Smooth muscle cell of the brain vasculature (primary cell): ENCODE results near the gene HIVEP3.
A peak's percentile ranks its signal among the peaks of the same experiment; 100 is the strongest.

Experiments used
- DNase-seq: peaks from one replicate; pipeline ENCODE4 v3.0.0-alpha.2; 2012; ENCODE audit warnings: low read depth, low spot score

HIVEP3 gene

DNA sequence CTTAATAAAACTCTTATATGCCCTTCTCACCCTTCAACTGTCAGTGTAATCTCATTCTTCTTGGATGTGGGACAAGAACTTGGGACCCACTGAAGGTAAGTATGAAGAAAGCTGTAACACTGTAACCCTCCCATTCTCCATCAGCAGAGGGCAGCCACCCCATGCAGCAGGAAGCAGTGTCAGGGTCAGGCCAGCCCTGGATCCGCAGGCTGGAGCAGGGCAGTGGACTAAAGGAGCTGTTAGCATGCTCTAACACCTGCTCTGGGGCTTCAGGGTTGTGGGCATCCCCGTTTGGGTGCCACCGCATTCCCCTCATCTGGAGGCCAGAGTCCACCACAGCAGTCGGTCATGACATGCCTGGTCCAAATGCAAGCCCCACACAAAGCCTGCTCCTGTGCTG, 156.5 kb downstream of the HIVEP3 start:
- no peak for DNase-seq

DNA sequence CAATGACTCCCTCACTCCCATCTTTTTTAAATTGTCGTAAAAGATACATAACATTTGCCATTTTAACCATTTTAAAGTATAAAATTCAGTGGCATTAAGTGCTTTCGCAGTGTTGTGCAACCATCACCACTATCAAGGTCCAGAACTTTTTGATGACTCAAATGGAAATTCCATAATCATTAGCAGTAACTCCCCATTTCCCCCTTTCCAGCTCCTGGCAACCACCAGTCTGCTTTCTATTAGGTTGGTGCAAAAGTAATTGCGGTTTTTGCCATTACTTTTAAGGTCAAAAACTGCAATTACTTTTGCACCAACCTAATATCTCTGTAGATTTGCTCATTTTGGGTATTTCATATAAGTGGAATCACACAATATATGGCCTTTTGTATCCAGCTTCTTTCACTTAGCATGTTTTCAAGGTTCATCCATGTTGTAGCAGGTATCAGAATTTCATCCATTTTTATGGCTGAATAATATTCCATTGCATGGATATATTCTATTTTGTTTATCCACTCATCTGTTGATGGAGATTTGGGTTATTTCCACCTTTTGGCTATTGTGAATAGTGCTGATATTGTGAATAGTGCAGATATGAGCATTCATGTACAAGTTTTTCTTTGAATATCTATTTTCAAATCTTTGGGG, 159.7 kb downstream of the HIVEP3 start:
- no peak for DNase-seq

DNA sequence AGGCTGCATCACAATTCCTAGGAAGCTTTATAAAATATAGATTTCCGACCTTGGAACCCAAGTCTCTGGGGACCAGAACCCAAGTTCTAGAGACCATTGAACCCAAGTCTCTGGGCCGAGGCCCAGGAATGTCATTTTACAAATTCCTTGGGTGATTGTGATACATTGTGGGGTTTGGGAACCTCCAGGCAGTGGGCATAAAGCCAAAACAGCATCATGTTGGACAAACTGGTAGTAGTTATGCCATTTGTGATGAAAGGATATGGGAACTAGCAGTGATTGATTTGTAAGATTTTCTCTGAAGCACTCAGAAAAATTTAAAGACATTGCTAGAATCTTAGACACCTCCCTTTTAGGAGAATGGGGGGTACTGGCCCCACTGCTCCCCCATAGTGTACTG, 160.2 kb downstream of the HIVEP3 start:
- DNase-seq: no peak

DNA sequence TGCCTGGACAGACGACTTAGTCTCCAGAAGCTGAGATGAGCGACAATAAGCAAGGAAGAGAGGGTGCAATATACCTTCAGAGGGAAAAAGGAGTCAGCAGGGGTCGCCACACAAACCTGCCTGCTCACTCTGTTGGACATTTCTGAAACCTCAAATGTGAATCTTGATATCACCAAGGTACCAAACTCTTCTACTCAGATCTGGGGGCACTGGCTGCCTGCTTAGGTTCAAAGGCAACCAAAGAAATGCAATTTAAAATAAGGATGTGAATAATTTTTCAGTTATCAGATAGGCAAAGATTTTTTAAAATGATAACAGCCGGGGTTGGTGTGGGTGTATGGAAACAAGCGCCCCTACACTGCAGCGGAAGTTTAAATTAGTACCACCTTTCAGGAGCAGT, 164.2 kb downstream of the HIVEP3 start:
- DNase-seq: no peak

DNA sequence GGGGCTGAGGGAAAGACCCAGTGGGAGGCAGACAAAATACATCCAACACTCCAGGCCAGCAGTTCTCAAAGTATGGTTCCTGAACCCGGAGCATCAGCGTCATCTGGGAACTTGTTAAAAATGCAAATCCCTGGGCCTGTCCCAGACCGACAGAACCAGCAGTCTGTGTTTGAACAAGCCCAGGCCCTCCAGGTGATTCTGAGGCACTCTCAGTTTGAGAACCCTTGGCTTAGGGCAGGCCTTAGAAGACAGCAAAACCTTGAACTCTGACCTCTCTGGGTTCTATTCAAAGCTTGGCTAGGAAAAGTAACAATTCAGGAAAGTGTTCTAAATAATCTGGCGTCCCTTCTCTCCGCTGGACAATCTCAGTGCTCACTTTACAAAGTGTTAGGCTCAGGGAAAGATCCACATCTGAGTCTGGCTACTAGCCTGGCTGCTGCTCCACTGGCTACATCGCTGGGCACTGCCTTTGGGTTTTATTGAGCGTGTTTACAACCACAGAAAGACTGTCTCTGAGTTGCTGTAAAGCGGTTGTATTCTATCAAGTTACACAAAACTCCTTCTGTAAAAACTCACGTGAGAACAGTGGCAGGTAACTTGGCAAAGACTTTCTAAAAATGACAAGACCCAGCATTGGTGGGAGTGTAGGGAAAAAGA, 166.1 kb downstream of the HIVEP3 start:
- DNase-seq: no peak

DNA sequence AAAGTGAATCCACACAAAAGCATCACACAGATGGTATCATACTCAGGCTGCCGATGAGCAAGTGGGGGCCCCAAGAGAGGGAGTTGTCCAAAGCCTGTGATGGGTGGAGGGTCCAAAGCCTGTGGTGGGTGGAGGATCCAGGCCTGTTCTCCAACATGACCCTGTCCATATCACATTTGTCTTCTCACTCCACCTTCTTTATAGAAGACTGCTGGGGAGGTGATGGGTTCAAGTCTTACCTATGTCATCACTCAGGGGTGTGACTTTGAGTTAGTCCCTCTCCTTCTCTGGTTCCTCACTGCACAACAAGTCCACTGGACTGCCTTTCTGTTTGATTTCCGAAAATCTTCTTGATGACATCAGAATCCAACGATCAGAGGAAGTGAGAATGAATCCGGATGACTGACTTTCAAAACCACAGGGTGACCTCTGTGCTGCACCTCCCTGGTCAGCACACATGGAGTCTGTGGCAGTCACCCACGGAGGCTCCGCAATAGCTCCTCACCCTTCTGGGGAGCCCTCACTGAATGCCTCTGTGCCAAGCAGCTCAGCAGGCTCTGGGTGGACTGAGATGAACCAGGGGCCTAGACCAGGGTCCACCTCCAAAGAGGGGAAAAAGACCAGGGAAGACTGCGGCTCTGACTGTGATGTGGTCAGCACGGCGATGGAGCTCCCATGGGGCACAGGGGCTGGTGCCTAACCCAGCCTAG, 166.8 kb downstream of the HIVEP3 start:
- peak; percentile 49 for DNase-seq

DNA sequence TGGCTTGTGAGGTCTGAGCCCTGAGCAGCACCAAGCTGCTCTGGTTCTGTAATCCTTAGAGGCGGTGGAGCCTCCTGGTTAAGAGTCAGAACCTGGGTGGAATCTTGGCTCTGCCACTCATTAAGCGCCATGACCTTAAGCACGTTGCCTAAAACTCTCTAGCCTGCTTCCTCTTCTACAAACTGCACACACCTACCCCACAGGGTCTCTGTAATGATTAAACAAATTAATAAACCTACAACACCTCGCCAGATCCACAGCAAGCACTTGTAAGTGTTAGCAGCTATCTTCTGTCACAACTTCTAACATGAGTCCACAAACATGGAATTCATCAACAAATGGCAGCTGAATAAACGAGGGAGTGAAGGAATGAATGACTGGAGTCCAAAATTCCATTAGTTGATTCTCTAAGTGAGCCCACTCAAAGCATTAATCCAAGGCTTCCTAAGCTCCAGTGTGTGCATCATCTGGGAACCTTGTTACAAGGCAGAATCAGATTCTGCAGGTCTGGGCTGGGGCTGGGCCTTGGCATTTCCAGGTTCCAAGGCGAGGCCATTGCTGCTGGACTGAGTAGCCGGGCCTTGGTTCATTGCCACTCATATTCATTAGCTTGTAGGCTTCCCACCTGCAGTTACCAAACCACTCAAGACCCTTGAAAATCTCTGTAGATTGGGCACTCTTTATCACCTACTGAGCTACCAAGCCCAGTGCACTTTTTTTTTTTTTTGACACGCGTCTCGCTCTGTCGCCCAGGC, 168.6 kb downstream of the HIVEP3 start:
- no peak for DNase-seq

DNA sequence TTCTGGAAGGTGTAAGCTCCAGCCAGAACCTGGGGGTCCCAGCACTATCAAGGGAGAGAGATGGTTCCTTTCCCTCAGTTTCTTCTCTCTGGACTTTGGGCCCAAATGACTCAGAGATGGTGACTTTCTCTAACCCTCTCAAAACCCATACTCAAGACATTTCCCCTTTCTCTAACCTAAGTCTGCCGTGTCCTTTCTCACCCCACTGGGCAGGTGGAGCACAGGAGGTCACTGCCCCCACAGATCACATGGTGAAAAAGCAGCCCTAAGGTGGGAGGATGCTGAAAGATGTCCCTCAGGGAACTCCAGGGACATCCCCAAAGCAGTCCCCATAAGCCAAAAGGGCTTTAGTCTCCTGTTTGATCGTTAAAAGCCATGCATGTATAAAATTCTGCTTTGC, 173.7 kb downstream of the HIVEP3 start:
- DNase-seq: no peak

DNA sequence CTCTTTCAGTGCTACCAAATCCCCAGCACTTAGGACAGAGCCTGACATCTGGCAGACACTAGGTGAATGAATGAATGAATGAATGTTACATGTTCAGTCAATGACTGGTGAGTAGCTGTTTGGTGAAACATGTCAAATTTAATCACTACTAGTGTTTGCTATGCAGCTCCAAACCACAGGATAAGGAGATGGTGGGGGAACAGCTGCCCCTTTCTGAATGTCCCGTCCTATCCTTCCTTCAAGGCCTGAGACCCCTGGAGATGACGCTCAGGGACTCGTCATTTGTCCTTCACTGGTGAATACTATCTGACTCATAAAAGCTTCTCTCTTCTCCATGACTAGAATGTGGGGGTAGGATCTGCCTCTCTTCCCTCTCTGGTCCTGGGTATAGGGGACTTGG, 175.4 kb downstream of the HIVEP3 start:
- no peak for DNase-seq

DNA sequence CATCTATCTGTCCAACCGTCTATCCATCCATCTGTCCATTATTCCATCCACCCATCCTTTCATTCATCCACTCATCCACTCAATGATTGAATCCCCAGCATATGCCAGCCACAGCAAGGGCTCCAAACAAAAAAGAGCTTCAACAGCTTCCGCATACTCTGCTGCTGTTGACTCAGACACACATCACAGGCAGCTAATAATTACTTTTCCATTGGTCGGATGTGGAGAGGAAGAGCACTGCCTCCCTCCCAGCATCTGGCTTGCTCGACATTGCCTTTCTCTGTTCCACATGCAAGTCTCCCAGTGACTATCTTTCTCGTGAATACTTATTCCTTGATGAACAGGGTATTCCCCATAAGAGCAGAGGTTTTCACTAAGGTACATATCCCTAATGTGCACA, 176.5 kb downstream of the HIVEP3 start:
- no peak for DNase-seq

DNA sequence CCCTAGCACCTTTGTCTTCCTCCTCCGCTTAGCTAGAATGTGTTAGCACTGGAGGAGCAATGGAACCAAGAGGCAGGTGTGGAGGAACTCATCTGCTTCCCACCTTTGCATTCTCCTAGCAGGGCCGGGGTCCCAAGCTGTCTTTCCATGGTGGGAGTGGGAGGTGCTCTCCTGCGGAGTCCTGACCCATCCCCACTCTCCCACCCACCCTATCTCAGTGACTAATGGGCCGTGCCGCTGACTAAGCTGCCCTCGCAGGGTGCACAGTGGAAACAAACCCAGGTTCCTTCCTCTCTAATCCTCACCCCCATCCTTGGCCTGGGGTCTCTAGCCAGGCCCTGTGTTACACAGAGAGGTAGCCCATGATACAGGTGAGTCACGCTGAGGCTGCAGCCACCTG, 177.5 kb downstream of the HIVEP3 start:
- DNase-seq: no peak

DNA sequence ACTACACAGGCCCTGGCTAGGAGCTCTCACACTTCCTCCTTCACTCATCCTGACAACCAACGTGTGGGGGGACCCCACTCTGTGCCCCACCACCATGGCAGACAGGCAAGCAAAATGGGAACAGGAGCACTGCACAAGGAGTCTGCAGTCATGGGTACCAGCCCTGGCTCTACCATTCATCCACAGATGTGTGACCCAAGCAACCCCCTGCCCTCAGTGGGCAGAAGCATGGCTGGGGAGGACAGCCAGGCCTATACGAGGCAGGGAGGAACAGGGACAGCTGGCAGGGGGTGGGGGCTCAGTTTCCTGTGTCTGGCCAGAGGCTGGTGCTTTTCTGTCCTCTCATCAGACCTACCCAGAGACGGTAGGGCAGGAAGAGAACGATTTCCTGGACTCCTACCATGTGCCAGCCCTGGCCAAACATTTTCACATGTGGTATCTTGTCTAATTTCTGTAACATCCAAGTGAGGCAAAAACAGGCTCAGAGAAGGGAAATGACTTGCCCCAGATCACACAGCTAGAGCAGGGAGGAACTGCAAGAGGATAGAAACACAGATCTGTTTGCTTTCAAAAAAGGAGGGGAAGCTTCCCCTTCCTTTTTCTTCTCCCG, 178.0 kb downstream of the HIVEP3 start:
- no peak for DNase-seq

DNA sequence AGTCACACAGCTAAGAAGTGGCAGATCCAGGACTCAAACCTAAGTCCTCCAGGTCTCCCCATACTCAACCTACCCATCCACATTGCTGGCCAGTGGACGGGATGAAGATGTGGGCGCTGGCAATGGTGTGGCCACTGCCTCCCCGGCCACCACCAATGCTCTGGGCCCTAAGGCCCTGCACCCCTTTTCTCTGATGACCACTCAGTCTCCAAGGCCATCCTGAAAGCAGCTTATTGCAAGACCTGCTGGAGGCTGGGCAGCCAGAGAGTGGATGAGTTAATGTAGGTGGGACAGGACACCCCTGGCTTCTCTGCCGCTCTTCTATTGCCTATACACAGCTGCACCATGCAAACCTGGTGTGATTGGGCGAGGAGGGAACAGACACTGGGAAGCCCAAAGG, 178.7 kb downstream of the HIVEP3 start:
- no peak for DNase-seq

DNA sequence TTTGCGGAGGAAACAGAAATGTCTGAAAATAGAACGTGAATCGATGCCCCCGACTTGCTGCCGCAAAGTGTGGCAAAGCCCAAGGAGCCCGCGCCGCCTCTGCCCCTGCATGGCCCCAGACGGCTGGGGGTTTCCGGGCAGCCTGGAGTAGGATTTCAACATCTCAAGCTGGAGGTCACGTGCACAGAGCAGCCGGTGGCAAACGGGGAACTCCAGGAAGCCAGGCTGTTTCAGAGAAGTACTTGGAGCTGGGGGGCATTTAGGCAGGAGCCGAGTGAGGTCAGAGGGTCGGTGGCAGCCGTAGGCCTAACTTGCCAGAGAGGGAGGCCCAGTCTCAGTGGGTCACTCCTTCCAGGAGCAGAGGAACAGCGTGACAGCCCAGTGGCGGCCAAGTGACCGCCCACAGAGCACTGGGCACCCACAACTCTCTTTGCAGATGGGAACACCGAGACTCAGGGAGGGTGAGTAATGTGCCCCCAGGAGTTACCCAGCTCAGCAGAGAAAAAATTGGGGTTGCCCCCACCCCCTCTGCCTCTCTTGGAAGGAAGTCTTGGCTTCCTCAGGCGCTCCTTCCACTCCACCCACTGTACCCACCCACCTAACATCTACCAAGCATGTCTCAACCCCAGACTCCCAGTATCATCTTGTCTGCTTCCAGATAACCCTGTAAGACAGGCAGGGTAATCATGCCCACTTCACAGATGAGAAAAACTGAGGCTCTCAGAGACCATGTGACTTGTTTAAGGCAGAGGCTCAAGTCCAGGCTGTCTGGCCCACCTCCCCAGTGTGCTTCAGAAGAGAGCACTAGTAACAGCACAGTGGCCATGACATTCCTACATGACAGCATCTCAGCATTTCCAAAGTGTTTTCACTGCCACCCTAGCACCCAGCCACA, 179.4 kb downstream of the HIVEP3 start:
- peak; percentile 64 for DNase-seq

DNA sequence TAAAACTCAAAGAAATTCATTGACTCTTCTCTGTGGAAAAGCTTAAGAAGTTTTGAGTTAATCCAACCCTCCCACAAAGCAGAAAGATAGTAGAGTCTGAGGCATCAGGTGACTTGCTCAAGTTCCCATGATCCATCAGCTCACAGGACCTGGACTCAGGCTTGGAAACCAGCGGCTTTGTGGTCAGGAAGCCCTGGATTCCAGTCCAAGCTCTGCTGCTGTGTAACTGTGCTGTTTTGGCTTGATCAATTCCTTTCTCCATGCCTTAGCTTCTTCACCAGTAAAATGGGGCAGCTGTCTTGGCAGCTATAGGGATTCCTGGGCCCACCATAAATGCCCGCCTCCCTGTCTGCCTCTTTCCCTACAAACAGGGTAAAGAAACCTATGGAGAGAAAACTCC, 180.2 kb downstream of the HIVEP3 start:
- DNase-seq: no peak

DNA sequence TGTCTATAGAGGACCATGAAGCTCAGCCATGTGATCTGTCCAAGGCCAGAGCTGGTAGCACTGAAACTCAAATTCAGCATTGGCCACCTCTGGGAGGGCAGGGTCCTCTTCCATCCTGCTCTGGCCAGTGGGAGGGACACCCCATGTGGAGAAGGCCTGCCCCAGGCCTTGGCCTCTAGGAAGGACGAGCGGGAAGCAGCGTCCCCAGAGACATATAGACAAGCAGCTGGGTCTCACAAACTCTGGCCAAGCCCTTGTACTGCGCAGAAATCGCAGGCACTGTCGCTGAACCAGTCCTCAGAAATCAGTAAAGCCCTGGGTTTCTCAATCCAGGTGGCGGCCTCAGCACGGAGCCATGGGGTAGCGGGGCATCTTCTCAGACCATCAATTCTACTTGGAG, 180.7 kb downstream of the HIVEP3 start:
- no peak for DNase-seq

DNA sequence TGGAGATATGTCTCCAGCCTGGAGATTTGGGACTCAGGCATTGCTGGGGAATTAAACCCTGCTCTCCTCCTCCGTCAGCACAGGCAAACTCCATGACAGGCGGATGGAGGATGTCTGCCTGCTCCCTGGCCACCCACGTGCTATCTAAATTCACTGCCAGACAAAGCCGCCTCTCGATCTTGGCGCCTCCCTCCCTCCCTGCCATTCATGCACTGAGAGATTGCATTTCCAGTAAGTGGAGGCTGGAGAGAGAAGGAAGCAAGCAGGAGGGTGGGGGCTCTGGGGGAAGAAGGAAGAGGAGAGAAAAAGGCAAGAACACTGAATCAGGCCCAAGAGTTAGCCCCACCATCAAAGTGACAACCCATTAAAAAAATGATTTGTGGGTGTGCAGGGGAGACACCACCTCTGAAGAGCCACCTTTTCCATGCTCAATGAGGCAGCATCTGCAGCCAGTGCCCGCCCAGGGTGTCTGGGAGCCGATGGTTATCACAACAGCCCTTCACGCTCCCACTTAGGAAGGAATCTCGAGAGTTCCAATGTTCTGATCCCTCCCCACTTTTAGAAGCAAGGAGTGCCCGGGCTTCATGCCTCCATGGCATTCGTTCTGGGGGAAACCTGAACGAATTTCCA, 183.0 kb downstream of the HIVEP3 start:
- no peak for DNase-seq

DNA sequence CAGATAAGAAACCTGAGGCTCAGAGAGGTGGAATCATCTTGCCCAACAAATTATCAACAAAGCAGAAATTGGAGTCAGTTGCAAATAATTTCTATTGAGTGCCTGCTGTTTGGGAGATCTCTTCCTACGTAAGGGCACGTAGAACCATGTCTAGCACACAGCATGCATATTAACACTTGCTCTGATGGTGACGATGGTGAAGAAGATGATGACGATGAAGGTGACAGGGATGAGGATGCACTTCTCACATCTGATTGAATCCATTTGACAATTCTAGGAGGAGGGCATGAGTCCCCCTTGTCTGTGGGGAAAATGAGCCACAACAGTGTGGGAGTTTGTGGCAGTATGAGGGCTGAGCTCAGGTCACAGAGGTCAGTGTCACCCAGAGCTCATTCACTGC, 183.6 kb downstream of the HIVEP3 start:
- no peak for DNase-seq

DNA sequence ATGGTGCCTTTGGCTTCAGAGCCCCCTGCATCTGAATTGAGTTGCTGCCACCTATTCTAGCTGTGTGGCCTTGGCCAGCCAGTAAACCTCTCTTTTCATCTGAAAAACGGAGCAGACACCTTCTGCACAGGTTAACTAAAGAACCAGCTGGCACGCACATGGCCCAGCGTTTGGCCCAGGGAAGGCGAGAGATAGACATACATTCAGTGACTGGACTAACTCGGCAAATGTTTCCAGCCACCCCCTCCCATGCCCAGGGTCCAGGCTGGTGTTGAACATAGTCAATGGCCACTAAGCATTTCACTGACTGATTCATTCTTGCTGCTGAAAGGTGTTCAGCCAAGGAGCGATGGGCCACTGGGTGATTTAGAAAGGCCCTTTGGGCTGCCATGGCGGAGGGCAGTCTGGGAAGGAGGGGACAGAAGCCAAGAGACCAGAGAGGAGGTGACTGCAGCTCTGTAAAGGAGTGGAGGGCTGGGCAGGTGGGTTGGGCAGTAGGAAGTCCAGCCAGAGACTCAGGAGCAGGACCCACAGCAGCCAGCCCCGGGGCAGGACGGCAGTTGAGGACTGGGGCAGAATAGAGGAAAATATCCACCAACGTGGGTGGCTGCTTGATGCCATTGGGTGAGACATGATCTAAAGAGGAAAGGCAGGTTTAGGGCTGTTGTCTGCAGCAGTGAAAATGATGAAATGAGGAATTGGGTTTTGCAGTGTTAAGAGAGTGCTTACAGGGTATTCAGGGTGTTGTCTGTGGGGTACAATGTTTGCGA, 184.3 kb downstream of the HIVEP3 start:
- DNase-seq: no peak

DNA sequence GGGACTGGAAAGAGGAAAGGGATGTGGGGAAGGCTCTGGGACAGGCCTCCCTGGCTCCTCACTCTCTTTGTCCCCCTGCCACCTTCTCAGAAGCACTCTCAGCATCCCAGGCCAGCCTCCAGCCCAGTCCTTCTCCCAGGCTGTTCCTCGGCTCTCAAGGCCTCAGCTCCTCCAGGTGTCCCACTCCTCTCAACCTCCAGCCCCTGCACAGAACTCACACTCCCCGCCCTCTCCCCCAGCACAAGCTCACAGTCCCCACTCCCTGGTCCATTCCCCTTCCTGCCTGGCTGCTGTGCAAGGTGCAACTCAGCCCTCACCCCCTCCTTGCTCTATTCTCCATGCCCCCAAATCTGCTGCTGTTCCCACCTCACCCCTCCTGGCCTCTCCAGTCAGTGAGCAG, 185.0 kb downstream of the HIVEP3 start:
- DNase-seq: no peak
